Measurements from ENCODE around the gene TROAP.
"Not testable (repeated sequence)": the region's sequence is repeated elsewhere in the genome, so short reads cannot be mapped to it uniquely, and the experiment has no call there.

TROAP gene

DNA sequence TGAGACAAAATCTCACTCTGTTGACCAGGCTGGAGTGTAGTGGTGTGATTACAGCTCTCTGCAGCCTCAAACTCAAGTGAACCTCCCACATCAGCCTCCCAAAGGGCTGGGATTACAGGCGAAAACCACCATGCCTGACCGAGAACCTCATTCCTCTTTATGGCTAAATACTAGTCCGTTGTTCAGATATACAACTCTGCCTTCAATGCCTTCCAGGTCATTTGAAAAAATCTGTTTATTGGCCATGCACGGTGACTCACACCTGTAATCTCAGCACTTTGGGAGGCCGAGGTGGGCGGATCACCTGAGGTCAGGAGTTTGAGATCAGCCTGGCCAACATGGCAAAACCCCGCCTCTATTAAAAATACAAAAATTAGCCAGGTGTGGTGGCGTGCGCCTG is 57.1 kb downstream of the TROAP start:
- H3K4me3 ChIP-seq (ENCODE audit: low read length); H3K4me1 ChIP-seq (ENCODE audit: control insufficient read depth, insufficient read depth, low read length); H3K27ac ChIP-seq (ENCODE audit: low read depth, low read length); H3K27me3 ChIP-seq (ENCODE audit: control insufficient read depth, insufficient read depth, low read length); H3K36me3 ChIP-seq (ENCODE audit: control insufficient read depth, insufficient read depth, low read length); H3K9ac ChIP-seq (ENCODE audit: low read length): not testable (repeated sequence)
